ENCODE results near the gene TMED4.

Gene TMED4

DNA sequence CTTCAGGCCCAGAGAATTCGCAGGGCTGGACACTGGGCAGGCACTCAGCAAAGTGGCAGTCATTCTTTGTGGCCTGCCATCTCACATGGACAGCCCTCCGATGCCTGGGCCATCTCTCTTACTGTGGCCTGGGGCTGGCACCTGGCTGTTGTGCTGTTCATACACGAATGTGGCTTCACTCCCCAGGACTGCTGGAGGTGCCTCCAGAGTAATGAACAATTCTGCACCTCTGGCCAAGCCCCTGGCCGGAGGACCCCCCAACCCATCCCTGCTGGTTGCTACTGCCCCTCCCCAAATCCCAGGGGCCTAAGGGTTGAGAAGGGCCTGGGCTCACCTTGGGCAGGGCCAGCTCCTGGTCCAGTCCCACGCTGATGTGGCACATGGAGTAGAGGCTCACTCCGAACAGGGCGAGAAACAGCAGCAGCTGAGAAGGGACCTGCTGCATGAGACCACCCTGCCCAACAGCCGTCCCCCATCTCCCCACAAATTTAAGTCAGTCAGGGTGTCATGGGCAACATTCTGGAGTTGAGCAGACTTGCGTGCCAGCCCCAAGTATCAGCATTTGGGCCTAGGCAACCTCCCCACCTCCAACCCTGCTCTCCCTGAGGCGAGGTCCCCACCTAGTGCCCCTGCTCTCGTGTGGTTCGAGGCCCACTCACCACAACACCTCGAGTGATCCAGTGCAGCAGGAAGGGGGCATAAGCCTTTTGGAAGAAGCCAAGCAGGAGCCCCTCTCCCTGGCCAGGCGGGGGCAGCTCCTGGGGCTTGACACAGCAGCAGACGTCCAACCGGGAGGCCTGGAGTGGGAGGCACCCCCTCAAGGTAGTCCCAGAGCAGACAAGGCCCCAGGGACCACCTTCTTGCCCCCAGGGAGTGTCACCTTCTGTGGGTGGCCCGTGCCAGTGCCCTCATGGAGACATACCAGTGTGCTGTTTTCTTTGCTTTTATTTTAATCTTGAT lies 50.3 kb downstream of the TMED4 start:
- Histone ChIP-seq H3K27me3 (ENCODE audit: low read depth, low read length) (no peaks in the 10 kb centered on the region), H3K9ac (ENCODE audit: low read length) (no peak overlapping the region), H3K4me3 (ENCODE audit: low read length) (no peak overlapping the region), H3K79me2 (ENCODE audit: low read length) (no peaks in the 10 kb centered on the region), H3K36me3 (replicated peaks; ENCODE audit: low read depth, low read length) (no peaks in the 10 kb centered on the region), H4K20me1 (ENCODE audit: insufficient read depth, low read length) (no peaks in the 10 kb centered on the region), H2AFZ (ENCODE audit: low read depth, low read length) (no peak overlapping the region), H3K4me1 (ENCODE audit: low read length) (no peaks in the 10 kb centered on the region), H3K4me2 (ENCODE audit: low read length) (no peak overlapping the region), H3K9me3 (ENCODE audit: insufficient read depth, low read length) (no peaks in the 10 kb centered on the region), H3K27ac (ENCODE audit: low read length) (no peak overlapping the region)
- no peak for TF ChIP-seq EZH2phosphoT487 (IDR thresholded peaks at IDR 0.05; ENCODE audit: low read depth)
- TF ChIP-seq, protein P1, sequence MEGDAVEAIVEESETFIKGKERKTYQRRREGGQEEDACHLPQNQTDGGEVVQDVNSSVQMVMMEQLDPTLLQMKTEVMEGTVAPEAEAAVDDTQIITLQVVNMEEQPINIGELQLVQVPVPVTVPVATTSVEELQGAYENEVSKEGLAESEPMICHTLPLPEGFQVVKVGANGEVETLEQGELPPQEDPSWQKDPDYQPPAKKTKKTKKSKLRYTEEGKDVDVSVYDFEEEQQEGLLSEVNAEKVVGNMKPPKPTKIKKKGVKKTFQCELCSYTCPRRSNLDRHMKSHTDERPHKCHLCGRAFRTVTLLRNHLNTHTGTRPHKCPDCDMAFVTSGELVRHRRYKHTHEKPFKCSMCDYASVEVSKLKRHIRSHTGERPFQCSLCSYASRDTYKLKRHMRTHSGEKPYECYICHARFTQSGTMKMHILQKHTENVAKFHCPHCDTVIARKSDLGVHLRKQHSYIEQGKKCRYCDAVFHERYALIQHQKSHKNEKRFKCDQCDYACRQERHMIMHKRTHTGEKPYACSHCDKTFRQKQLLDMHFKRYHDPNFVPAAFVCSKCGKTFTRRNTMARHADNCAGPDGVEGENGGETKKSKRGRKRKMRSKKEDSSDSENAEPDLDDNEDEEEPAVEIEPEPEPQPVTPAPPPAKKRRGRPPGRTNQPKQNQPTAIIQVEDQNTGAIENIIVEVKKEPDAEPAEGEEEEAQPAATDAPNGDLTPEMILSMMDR (IDR thresholded peaks at IDR 0.05; ENCODE audit: low read depth, low read length) = no peak

DNA sequence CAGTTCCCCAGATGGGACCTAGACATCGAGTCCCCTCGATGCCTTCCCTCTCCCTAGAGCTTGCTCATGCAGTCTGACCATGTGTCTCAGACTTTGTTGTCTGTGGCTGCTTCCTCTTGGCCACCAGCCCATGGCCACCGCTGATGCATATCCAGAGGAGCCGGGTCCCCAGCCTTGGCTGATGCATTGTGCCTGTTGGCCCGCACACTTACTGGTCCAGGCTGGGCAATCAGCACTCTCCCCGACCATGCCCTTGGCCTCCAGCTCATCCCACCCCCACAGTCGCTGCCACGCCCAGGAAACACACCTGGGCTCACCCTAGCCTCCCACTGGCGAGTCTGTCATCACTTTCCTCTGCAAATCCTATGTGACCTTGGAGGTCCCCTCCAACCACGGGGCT lies 51.0 kb downstream of the TMED4 start:
- H3K27me3 ChIP-seq (ENCODE audit: low read depth, low read length) = no peaks in the 10 kb centered on the region
- no peak overlapping the region for H3K27ac ChIP-seq (ENCODE audit: low read length)
- no peaks in the 10 kb centered on the region for H4K20me1 ChIP-seq (ENCODE audit: insufficient read depth, low read length)
- no peaks in the 10 kb centered on the region for H3K36me3 ChIP-seq (replicated peaks; ENCODE audit: low read depth, low read length)
- no peak overlapping the region for H3K4me3 ChIP-seq (ENCODE audit: low read length)
- H3K4me1 ChIP-seq (ENCODE audit: low read length) = no peaks in the 10 kb centered on the region
- TF ChIP-seq EZH2phosphoT487 (IDR thresholded peaks at IDR 0.05; ENCODE audit: low read depth) = no peak
- TF ChIP-seq, protein P1 (IDR thresholded peaks at IDR 0.05; ENCODE audit: low read depth, low read length) = no peak
- H3K9ac ChIP-seq (ENCODE audit: low read length) = no peak overlapping the region
- no peaks in the 10 kb centered on the region for H3K79me2 ChIP-seq (ENCODE audit: low read length)
- H2AFZ ChIP-seq (ENCODE audit: low read depth, low read length) = no peak overlapping the region
- no peak overlapping the region for H3K4me2 ChIP-seq (ENCODE audit: low read length)
- no peaks in the 10 kb centered on the region for H3K9me3 ChIP-seq (ENCODE audit: insufficient read depth, low read length)

Measured in OCI-LY3 (cell line).